Measurements from ENCODE around the gene SNAPC1. TPM values are rescaled to one million over a fixed set of nuclear protein-coding genes. Genes with fewer than 3 reads are reported as not detected.

Gene SNAPC1
- total RNA-seq, 2 donors from 2014 or later: 8.8 TPM

Other genes starting within 250 kb of the SNAPC1 start
- gene HIF1A, start 66.9 kb upstream of the SNAPC1 start, total RNA-seq: 100 to 1,000 TPM; 452 to 579 TPM
- under 1 TPM in 1 of 2 donors, not detected in 1; 0.36 TPM for gene SYT16, start 50.3 kb downstream of the SNAPC1 start, total RNA-seq

All from natural killer cell treated with Interleukin-12 subunit alpha and Interleukin-12 subunit beta and Interleukin-15 and Interleukin-18, amount 100 ng/mL, for 72 hours (primary cell).